ENCODE results near the gene FLYWCH2. TPM values are rescaled to one million over a fixed set of nuclear protein-coding genes. Genes with fewer than 3 reads are reported as not detected.
A peak's percentile ranks its signal among the peaks of the same experiment; 100 is the strongest.

The FLYWCH2 gene
- total RNA-seq, 1 experiment from 2014 or later, result 24.4 TPM

GRCh38 chr16:2852003-2852730 lies 30.8 kb upstream of the FLYWCH2 start:
- no peak overlapping the region for H3K27ac Mint-ChIP-seq (ENCODE audit: low read depth, unreplicated experiment)
- CTCF ChIA-PET, result no interaction called here
- H3K4me3 Mint-ChIP-seq (ENCODE audit: unreplicated experiment), result no peak overlapping the region
- H3K27me3 Mint-ChIP-seq (ENCODE audit: insufficient read depth, unreplicated experiment), result peaks cover 13% of the 10 kb centered on the region
- H3K36me3 Mint-ChIP-seq (ENCODE audit: insufficient read depth, unreplicated experiment), result no peaks in the 10 kb centered on the region
- no peak for TF ChIP-seq CTCF (IDR thresholded peaks at IDR 0.05; ENCODE audit: unreplicated experiment)
- H3K4me1 Mint-ChIP-seq (ENCODE audit: insufficient read depth, unreplicated experiment), result peaks cover under 1% of the 10 kb centered on the region
- no TSS peak for BruUV-seq (replicated peaks)
- intact Hi-C loops (cut with micrococcal nuclease), result no loop called here
- DNase-seq (ENCODE audit: unreplicated experiment), result no peak
- H3K9me3 Mint-ChIP-seq (ENCODE audit: unreplicated experiment), result peaks cover 10% of the 10 kb centered on the region
- POLR2A ChIA-PET, result no interaction called here

GRCh38 chr16:2852731-2853507 lies 30.1 kb upstream of the FLYWCH2 start:
- TF ChIP-seq CTCF (IDR thresholded peaks at IDR 0.05; ENCODE audit: unreplicated experiment), result no peak
- intact Hi-C loops (cut with micrococcal nuclease), result no loop called here
- peaks cover 6% of the 10 kb centered on the region for H3K4me1 Mint-ChIP-seq (ENCODE audit: insufficient read depth, unreplicated experiment)
- BruUV-seq (replicated peaks), result no TSS peak
- H3K4me3 Mint-ChIP-seq (ENCODE audit: unreplicated experiment), result no peak overlapping the region
- POLR2A ChIA-PET, result no interaction called here
- H3K36me3 Mint-ChIP-seq (ENCODE audit: insufficient read depth, unreplicated experiment), result no peaks in the 10 kb centered on the region
- no peak for DNase-seq (ENCODE audit: unreplicated experiment)
- no peak overlapping the region for H3K27ac Mint-ChIP-seq (ENCODE audit: low read depth, unreplicated experiment)
- CTCF ChIA-PET, result interaction anchor here (0.7 kb wide), 1 partner anchor 45 kb away, joined by 3 read pairs; no protein-coding TSS in a partner anchor
- H3K9me3 Mint-ChIP-seq (ENCODE audit: unreplicated experiment), result peaks cover 10% of the 10 kb centered on the region
- peaks cover 13% of the 10 kb centered on the region for H3K27me3 Mint-ChIP-seq (ENCODE audit: insufficient read depth, unreplicated experiment)

GRCh38 chr16:2853531-2854073 lies 29.4 kb upstream of the FLYWCH2 start:
- DNase-seq (ENCODE audit: unreplicated experiment), result no peak
- intact Hi-C loops (cut with micrococcal nuclease), result no loop called here
- ChIA-PET POLR2A (no interaction called here), CTCF (interaction anchor here (0.7 to 1.9 kb wide), 6 partner anchors 10 to 180 kb away, joined by 3 to 7 read pairs (median 4); no protein-coding TSS in a partner anchor)
- H3K27me3 Mint-ChIP-seq (ENCODE audit: insufficient read depth, unreplicated experiment), result peaks cover 13% of the 10 kb centered on the region
- no TSS peak for BruUV-seq (replicated peaks)
- no peak overlapping the region for H3K27ac Mint-ChIP-seq (ENCODE audit: low read depth, unreplicated experiment)
- TF ChIP-seq CTCF (IDR thresholded peaks at IDR 0.05; ENCODE audit: unreplicated experiment), result no peak
- no peaks in the 10 kb centered on the region for H3K36me3 Mint-ChIP-seq (ENCODE audit: insufficient read depth, unreplicated experiment)
- H3K4me3 Mint-ChIP-seq (ENCODE audit: unreplicated experiment), result no peak overlapping the region
- H3K9me3 Mint-ChIP-seq (ENCODE audit: unreplicated experiment), result peaks cover 10% of the 10 kb centered on the region
- peaks cover 6% of the 10 kb centered on the region for H3K4me1 Mint-ChIP-seq (ENCODE audit: insufficient read depth, unreplicated experiment)

GRCh38 chr16:2854700-2855309 lies 28.2 kb upstream of the FLYWCH2 start:
- Mint-ChIP-seq H3K27ac (ENCODE audit: low read depth, unreplicated experiment) (no peak overlapping the region), H3K36me3 (ENCODE audit: insufficient read depth, unreplicated experiment) (no peaks in the 10 kb centered on the region), H3K4me1 (ENCODE audit: insufficient read depth, unreplicated experiment) (peaks cover 6% of the 10 kb centered on the region), H3K4me3 (ENCODE audit: unreplicated experiment) (no peak overlapping the region), H3K27me3 (ENCODE audit: insufficient read depth, unreplicated experiment) (peaks cover under 1% of the 10 kb centered on the region), H3K9me3 (ENCODE audit: unreplicated experiment) (peaks cover 10% of the 10 kb centered on the region)
- ChIA-PET CTCF (interaction anchor here (0.6 to 1.9 kb wide), 7 partner anchors 9 to 179 kb away, joined by 3 to 7 read pairs (median 4); no protein-coding TSS in a partner anchor), POLR2A (interaction anchor here (0.7 to 0.9 kb wide), 2 partner anchors 19 to 77 kb away, joined by 3 read pairs; no protein-coding TSS in a partner anchor)
- no TSS peak for BruUV-seq (replicated peaks)
- intact Hi-C loops (cut with micrococcal nuclease), result no loop called here
- peak; percentile 73 for TF ChIP-seq CTCF (IDR thresholded peaks at IDR 0.05; ENCODE audit: unreplicated experiment)
- DNase-seq (ENCODE audit: unreplicated experiment), result no peak
